Ovary (tissue), 3 donors: ENCODE results near the gene TLR1.

Source experiments
- CTCF ChIP-seq, 3 donors: fragments of 450-650 bp in 2 of 3; fragments of 200-600 bp in 1 of 3; IDR thresholded peaks; one replicate each; pipeline versions ENCODE4 v1.5.1 to v1.8.0; 2016 to 2022; ENCODE audit warnings: antibody characterized with exemption in 3 of 3, mild to moderate bottlenecking in 1 of 3
- POLR2A ChIP-seq: fragments of 450-650 bp; IDR thresholded peaks from one replicate; pipeline ENCODE4 v1.6.1; 2017; ENCODE audit warnings: antibody characterized with exemption, mild to moderate bottlenecking, moderate library complexity
- donor health status: DM: no; HTN: no; CAD: no.

- TF ChIP-seq CTCF (IDR thresholded peaks at IDR 0.05), result no peak
- no peak for TF ChIP-seq POLR2A
Measured at GRCh38 chr4:38811297-38811696, 6.7 kb upstream of the TLR1 start.
